IPS-NIHi11 (cell line): Measurements from ENCODE around the gene KCP.
"Not testable (repeated sequence)": the region's sequence is repeated elsewhere in the genome, so short reads cannot be mapped to it uniquely, and the experiment has no call there.

Experiments
- DNase-seq: peaks from one replicate; pipeline ENCODE4 v3.0.0; 2012; ENCODE audit warnings: mixed read lengths, low spot score

Gene KCP

DNA sequence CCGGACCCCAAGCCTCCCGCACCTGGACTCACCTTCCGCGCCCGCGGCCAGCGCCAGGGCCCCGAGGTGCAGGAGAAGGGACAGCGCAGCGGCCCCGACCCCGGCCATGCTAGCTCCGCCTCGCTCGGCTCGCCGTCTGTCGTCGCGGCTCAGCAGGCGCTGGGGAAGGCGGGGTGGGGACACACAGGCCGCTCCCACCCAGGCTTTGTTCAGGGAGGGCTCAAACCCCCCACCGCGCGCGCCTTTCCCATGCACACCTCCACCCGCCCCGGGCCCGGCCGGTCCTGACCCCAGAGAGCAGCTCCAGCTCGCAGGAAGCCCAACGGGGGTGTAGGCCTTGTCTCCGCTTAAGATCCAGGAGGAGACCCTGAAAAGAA, at the start of gene KCP:
TSS of gene KCP (minus strand) at position 141 of the 377 bp plus-strand sequence. CDS start at position 108, 33 bp downstream.
- DNase-seq = no peak

DNA sequence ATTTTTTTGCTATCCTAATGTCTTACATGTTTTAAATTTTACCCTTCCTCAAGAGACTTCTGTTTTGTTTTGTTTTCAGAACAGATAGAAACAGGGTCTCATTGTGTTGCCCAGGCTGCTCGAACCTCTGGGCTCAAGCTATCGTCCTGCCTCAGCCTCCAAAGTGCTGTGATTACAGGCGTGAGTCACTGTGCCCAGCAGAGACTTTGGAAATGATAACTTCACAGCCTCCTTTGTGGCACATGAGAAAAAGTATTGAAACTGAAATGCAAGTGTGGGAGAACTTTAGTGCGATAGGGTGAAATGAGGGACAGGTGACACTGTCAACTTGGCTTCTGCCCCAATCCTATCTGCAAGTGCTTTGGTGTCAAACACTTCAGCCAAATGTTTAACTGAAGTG, 48.8 kb upstream of the KCP start:
- no peak for DNase-seq

DNA sequence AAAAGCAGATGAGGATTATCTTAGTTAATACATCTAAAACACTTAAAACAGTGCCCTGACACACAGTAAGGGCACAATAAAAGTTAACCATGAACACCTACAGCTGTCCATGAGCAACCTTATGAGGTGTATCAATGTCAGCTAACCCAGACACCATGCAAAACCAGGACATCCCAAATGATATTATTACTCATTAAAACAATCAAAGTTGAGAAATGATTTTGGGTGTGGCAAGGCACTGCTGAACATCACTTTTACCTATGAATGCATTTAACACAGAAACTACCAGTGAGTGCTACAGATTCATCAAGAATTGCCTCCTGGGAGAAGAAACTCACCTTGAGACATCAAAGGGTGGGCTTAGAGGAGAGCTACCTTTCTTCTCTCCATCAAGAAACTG, 45.5 kb upstream of the KCP start:
- no peak for DNase-seq

DNA sequence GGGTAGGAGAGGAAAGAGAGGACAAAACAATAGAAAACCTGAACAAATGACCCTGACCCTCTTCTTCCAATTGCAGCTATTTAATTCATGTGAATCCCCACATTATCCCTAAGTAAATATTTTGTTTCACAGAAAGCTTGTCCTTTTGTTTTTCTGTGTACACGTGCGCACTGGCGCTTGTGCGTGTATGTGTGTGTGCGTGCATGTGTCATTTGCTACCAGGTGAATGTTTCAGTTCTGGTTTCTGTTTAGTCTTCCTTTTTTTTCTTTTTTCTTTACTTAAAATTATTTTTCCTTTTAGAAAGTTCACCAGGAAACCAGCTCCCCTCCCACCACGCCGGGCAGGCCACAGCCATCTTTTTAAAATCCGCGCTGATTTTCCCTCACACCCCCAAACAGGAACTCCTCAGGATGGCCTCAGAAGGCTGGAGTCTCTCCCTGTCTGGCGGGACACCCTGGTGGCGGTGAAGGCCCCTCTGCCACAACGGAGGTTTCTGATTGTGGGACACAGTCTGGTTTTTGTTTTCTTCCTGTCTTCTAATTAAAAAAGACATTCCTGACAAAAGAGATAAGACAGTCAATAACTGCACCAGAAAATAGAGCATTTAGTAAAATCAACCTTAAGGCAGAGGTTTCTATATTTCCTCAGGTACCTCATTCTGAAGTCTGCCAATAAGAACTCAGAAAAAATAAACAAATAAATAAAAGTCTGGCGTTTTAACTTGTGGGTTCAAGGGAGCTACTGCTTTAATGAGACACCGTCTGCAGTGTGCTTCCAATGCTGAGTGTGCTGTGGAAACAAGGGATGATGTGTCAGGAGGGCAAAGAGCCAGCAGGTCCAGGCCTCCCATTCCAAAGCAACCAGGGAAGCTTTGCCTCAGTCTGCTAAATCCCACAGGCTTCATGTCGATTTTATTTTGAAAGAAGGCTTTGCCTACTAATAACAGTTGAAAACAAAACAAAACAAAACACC, 44.6 kb upstream of the KCP start:
- no peak for DNase-seq

GRCh38 chr7:128954150-128954549, 43.6 kb upstream of the KCP start:
- DNase-seq = no peak

GRCh38 chr7:128951296-128951695, 40.8 kb upstream of the KCP start:
- no peak for DNase-seq

- no peak for DNase-seq
These were observed 38.7 kb upstream of the KCP start for GRCh38 chr7:128948976-128949760.

DNA sequence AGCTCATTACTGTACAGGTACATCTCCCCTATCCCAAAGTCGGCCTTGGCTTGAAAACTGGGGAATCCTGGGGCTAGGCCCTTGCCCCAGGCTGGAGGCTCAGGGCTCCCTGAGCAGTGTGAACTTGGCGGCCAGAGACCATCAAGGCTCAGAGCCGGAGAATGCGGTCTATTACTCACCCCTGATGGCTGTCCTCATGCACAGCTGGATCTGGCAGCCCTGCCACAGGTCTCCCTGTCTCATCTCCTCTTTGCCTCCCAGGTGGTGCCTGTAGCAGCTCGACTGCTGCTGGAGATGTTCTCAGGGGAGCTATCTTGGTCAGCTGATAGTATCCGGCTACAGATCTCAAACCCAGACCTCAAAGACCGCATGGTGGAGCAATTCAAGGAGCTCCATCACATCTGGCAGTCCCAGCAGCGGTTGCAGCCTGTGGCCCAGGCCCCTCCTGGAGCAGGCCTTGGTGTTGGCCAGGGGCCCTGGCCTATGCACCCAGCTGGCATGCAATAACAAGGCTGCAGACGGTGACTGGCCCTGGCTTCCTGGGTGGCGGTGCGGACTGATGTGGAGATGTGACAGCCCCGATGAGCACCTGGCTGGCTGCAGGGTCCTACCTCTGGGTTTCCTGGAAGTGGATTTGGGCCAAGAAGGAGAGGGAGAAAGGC, 37.9 kb upstream of the KCP start:
- DNase-seq = no peak

- DNase-seq = no peak
These were observed 37.3 kb upstream of the KCP start for GRCh38 chr7:128947854-128948253.

- peak; percentile 73 for DNase-seq
These were observed 36.7 kb upstream of the KCP start for GRCh38 chr7:128946936-128947830.

GRCh38 chr7:128945668-128946366, 35.3 kb upstream of the KCP start:
- no peak for DNase-seq

DNA sequence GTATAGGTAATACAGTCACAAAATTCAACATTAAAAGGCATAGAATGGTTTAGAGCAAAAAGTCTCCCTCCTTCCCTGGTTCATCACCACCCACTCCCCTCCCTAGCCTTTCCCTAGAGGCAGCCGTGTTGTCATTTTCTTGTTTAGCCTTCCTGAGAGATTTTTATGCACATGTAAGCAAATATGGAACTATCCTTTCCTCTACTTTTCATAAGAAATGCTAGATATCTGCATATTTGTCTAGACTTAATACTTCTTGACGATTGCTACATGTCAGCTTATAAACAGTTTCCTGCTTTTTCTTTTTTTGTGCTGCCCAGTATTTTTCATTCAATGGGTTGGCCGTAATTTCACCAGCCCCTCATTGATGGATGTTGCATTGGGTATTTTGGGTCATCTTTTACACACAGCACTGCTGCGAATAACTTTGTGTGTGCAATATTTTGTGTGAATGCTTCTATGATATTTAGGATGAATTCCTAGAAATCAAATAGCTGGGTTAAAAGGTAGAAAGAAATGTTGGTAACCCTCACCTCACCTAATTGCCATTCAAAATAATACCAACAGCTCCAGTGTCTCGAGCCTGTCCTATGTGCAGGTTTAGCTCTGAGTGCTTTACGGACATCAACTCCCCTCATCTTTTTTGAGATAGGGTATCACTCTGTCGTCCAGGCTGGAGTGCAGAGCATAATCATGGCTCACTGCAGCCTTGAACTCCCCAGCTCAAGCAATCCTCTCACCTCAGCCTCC, 34.2 kb upstream of the KCP start:
- no peak for DNase-seq

DNA sequence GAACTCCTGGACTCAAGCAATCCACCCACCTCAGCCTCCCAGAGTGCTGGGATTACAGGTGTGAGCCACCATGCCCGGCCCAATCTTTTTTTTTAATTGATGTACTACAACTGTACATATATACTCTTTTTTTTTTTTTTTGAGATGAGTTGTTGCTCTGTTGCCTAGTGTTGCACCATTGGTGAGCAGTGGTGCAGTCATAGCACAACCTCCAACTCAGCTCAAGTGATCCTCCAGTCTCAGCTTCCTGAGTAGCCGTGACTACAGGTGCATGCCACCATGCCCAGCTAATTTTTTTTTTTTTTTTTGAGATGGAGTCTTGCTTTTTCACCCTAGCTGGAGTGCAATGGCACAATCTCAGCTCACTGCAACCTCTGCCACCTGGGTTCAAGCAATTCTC, 32.7 kb upstream of the KCP start:
- DNase-seq = not testable (repeated sequence)

GRCh38 chr7:128941946-128942526, 31.5 kb upstream of the KCP start:
- no peak for DNase-seq

GRCh38 chr7:128941323-128941890, 30.9 kb upstream of the KCP start:
- no peak for DNase-seq

- DNase-seq = peak; percentile 63
These were observed 30.2 kb upstream of the KCP start for GRCh38 chr7:128940494-128941322.

- DNase-seq = no peak
These were observed 29.4 kb upstream of the KCP start for GRCh38 chr7:128939861-128940410.
